ENCODE results near the gene AP5S1. TPM values are rescaled to one million over a fixed set of nuclear protein-coding genes. Genes with fewer than 3 reads are reported as not detected.

AP5S1 gene
- total RNA-seq, 1 experiment from 2014 or later, result 18.3 TPM

DNA sequence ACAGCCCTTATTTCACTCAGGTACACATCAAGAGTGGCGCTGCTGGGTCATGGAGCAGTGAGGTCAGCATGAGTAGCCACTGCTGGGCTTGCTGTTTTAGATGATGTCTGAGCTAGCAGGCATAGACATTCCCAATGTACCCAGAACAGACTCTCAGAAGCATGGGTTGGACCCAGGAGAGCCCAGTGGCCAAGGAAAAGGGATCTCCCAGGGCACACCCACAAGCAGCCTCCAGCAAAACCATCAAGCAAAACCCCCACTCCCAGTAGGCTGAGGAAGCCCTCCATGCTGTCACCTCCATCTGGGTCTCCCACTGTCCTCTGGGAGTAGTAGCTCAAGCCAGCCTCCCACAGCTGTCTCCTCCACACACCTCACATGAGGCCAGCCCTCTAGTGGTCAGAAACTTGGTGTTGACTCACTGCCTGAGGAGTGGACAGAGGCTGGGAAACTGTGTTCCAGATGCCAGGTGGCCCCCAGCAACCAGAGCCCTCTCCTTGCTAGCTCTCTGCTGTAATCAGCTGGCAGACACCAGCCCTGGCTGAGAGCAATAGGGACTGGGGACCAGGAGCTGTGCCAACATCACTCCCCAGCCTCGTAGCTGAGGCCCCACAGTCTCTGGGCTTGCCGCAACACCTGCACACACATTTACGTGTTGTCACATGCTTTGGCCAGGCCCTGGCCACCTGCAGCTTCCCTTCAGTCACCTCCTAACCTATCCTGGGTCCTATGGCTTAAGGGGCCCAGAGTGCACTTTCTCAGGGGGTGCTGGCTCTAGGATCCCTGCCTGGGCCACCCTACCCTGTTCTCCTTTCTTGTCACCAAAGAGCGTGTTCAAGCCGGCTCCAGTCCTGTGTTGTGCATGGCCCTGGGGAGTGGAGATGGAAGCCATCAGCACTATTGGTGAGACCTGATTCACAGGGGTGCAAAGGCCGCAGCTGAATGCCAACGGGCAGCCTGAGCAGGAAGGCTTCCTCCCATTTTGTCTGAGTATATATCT lies 1.9 kb upstream of the AP5S1 start:
- Histone ChIP-seq H3F3A (ENCODE audit: insufficient read depth, low read depth) (peaks cover 5% of the 10 kb centered on the region; the same call in 1 of the 2 replicates), H3K27me3 (ENCODE audit: insufficient read depth, low read depth) (no peaks in the 10 kb centered on the region), H3K9me2 (ENCODE audit: insufficient read depth) (no peaks in the 10 kb centered on the region), H3K4me3 (no peak overlapping the region), H2AFZ (no peak overlapping the region), H3K4me1 (replicated peaks; ENCODE audit: insufficient read depth) (peaks cover 10% of the 10 kb centered on the region), H3K4me2 (no peak overlapping the region), H3K27ac (no peak overlapping the region), H4K20me1 (ENCODE audit: insufficient read depth) (no peaks in the 10 kb centered on the region), H3K9me3 (ENCODE audit: insufficient read depth, low read depth) (no peaks in the 10 kb centered on the region), H3K79me2 (ENCODE audit: low read depth) (peaks cover 15% of the 10 kb centered on the region), H3K36me3 (ENCODE audit: low read depth) (0 out of 2 replicates have a peak, but pooled peaks cover 8% of the 10 kb centered on the region)
- POLR2A ChIA-PET (ENCODE audit: unreplicated experiment), result interaction anchor here (0.5 to 0.6 kb wide), 3 partner anchors 9 to 1122 kb away, joined by 3 to 10 read pairs (median 4); no protein-coding TSS in a partner anchor
- intact Hi-C loops (cut with micrococcal nuclease; ENCODE audit: unreplicated experiment), result no loop called here
- peak; percentile 59 to 76 for DNase-seq
- CTCF ChIA-PET, result interaction anchor here (0.6 to 1.7 kb wide), 11 partner anchors 10 to 895 kb away, joined by 3 to 6 read pairs (median 4); partner anchors contain the start of genes ADISSP and MAVS
- no peak for TF ChIP-seq EZH2 (IDR thresholded peaks at IDR 0.05; ENCODE audit: low read depth)
- TF ChIP-seq, protein P1, sequence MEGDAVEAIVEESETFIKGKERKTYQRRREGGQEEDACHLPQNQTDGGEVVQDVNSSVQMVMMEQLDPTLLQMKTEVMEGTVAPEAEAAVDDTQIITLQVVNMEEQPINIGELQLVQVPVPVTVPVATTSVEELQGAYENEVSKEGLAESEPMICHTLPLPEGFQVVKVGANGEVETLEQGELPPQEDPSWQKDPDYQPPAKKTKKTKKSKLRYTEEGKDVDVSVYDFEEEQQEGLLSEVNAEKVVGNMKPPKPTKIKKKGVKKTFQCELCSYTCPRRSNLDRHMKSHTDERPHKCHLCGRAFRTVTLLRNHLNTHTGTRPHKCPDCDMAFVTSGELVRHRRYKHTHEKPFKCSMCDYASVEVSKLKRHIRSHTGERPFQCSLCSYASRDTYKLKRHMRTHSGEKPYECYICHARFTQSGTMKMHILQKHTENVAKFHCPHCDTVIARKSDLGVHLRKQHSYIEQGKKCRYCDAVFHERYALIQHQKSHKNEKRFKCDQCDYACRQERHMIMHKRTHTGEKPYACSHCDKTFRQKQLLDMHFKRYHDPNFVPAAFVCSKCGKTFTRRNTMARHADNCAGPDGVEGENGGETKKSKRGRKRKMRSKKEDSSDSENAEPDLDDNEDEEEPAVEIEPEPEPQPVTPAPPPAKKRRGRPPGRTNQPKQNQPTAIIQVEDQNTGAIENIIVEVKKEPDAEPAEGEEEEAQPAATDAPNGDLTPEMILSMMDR (conservative IDR thresholded peaks at IDR 0.05), result peak; percentile 77
- BruUV-seq (replicated peaks), result no TSS peak

DNA sequence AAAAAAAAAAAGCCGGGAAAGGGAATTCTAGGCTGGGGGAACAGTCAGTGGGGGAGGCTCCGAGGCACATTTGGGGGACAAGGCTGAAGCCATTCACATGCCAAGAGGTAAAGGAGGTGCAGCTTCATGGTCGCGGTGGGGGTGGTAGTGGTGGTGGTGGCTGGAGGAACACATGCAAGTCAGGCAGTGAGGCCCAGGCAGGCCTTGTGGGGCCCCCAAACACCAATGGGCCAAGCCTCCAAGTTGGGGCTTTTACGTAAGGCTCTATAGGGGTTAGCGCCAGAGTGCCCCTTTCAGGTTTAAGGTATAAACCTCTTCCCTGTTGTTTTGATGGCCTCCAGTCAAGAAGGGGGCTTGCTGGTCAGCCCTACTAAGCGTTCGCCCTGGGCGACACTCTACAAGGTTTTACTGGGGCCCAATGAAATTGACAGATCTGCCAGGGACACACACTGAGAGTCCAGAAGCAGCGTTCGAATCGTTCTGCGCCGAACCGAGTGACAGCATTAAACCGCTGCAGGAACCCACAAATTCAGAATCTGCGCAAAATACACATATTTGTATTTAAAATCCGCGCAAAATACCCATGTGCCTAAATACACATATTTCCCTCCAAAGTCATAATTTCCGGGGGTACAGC lies 818 bp upstream of the AP5S1 start:
- peak overlapping the region; percentile 76 for H2AFZ ChIP-seq
- H3K4me3 ChIP-seq, result peak overlapping the region; percentile 66
- POLR2A ChIA-PET (ENCODE audit: unreplicated experiment), result interaction anchor here (0.5 to 0.6 kb wide), 2 partner anchors 33 to 731 kb away, joined by 3 read pairs; partner anchors contain the start of gene CENPB
- 0 out of 2 replicates have a peak, but pooled peaks cover 8% of the 10 kb centered on the region for H3K36me3 ChIP-seq (ENCODE audit: low read depth)
- no peaks in the 10 kb centered on the region for H3F3A ChIP-seq (ENCODE audit: insufficient read depth, low read depth)
- peaks cover 15% of the 10 kb centered on the region for H3K79me2 ChIP-seq (ENCODE audit: low read depth)
- H3K27me3 ChIP-seq (ENCODE audit: insufficient read depth, low read depth), result no peaks in the 10 kb centered on the region
- H4K20me1 ChIP-seq (ENCODE audit: insufficient read depth), result no peaks in the 10 kb centered on the region
- H3K27ac ChIP-seq, result peak overlapping the region; percentile 85
- intact Hi-C loops (cut with micrococcal nuclease; ENCODE audit: unreplicated experiment), result loop anchor here (1.0 kb wide), 4 partner anchors 23 to 143 kb away; partner anchors contain the start of genes CDC25B, CENPB and MAVS
- H3K9me3 ChIP-seq (ENCODE audit: insufficient read depth, low read depth), result no peaks in the 10 kb centered on the region
- BruUV-seq (replicated peaks), result TSS peak; percentile 81
- DNase-seq, result no peak
- H3K4me2 ChIP-seq, result peak overlapping the region; percentile 80
- CTCF ChIA-PET, result interaction anchor here (0.6 to 1.1 kb wide), 4 partner anchors 34 to 233 kb away, joined by 3 to 5 read pairs (median 3); no protein-coding TSS in a partner anchor
- peaks cover 6% of the 10 kb centered on the region; the same call in 1 of the 2 replicates for H3K4me1 ChIP-seq (replicated peaks; ENCODE audit: insufficient read depth)
- no peaks in the 10 kb centered on the region for H3K9me2 ChIP-seq (ENCODE audit: insufficient read depth)
- TF ChIP-seq EZH2 (IDR thresholded peaks at IDR 0.05; ENCODE audit: low read depth), result no peak
- TF ChIP-seq, protein P1 (conservative IDR thresholded peaks at IDR 0.05), result no peak

Measured in PC-9 (cell line).